Adrenal gland (tissue), 12 donors: ENCODE data around the gene CARS2. TPM values are rescaled to one million over a fixed set of nuclear protein-coding genes. Genes with fewer than 3 reads are reported as not detected.
A peak's percentile ranks its signal among the peaks of the same experiment; 100 is the strongest.

Experiments
- DNase-seq, 7 donors: peaks; one replicate each; pipeline ENCODE4 v3.0.0-alpha.2; 2019 to 2020
- H3K27ac ChIP-seq, 5 donors: fragments of 200-600 bp; sonication (generic) in 4 of 5; 1 replicate in 3 of 5; 2 replicates in 2 of 5; pipeline versions ENCODE4 v1.5.1 to v1.8.0; 2016 to 2020; ENCODE audit warnings: mild to moderate bottlenecking in 1 of 5
- H3K27me3 ChIP-seq: fragments of 200-600 bp; 2 replicates; pipeline ENCODE4 v1.8.0; 2021
- H3K36me3 ChIP-seq, 2 donors: fragments of 200-600 bp; replicated peaks in 1 of 2; 1 replicate in 1 of 2; 2 replicates in 1 of 2; pipeline versions ENCODE4 v1.5.1 to v1.8.0; 2018 to 2022
- H3K4me1 ChIP-seq, 2 donors: fragments of 200-600 bp; replicated peaks in 1 of 2; 1 replicate in 1 of 2; 2 replicates in 1 of 2; pipeline versions ENCODE4 v1.5.1 to v1.8.0; 2018 to 2021
- H3K4me3 ChIP-seq, 4 donors: fragments of 200-600 bp; sonication (generic) in 3 of 4; one replicate each; pipeline ENCODE4 v1.5.1; 2016 to 2018
- H3K9me3 ChIP-seq, 3 donors: fragments of 200-600 bp; sonication (generic) in 1 of 3; replicated peaks in 1 of 3; 1 replicate in 2 of 3; 2 replicates in 1 of 3; pipeline versions ENCODE4 v1.5.1 to v1.8.0; 2016 to 2021
- POLR2A ChIP-seq, 2 donors: fragments of 450-650 bp; IDR thresholded peaks; one replicate each; pipeline ENCODE4 v1.6.1; 2017; ENCODE audit warnings: antibody characterized with exemption in 2 of 2, mild to moderate bottlenecking in 2 of 2, moderate library complexity in 1 of 2
- WGBS, 4 donors: extraction: QIAGEN DNeasy Blood & Tissue Kit in 2 of 4; methylation state at CpG; one replicate each; pipeline versions ENCODE4 v1.1.5 to v1.1.7; 2013 to 2017; 5-methylcytosine and 5-hydroxymethylcytosine counted together
- intact Hi-C, 2 donors: fragments of 100-400 bp; cut with DNase I; formaldehyde crosslinking; loops; one replicate each; pipeline versions ENCODE4 v1.14.1 to v1.15.0; 2022 to 2023
- polyA plus RNA-seq, 3 donors: library from polyadenylated mRNA; stranded (reverse); fragments of 200-250 nt in 2 of 3; fragments of 350-450 nt in 1 of 3; fragmentation: Illumina TruSeq in 1 of 3; extraction: RNeasy Lipid Tissue Mini Kit (QIAGEN cat#74804) in 1 of 3; gene quantifications; one replicate each; pipeline ENCODE4 v1.2.3, GENCODE V29; 2013 to 2014
- total RNA-seq, 9 donors: library from RNA; depleted of rRNA in 4 of 9; stranded (reverse); fragments of >200 nt in 4 of 9; fragments of 120-200 nt in 1 of 9; fragmentation: NEBNext Ultra II Directional in 1 of 9; extraction: Animal tissue kit (Norgen Biotek cat#: 25700) in 1 of 9; gene quantifications; one replicate each; pipeline versions ENCODE4 v1.1.0 to v1.2.4, GENCODE V29; 2013 to 2023
- TF ChIP-seq, protein P1 (sequence below), 6 experiments: fragments of 450-650 bp in 4 of 6; fragments of 200-600 bp in 2 of 6; sonication (generic) in 1 of 6; IDR thresholded peaks; 1 replicate in 5 of 6; 2 replicates in 1 of 6; pipeline versions ENCODE4 v1.5.1 to v1.8.0; 2016 to 2021; ENCODE audit warnings: antibody characterized with exemption in 6 of 6, mild to moderate bottlenecking in 2 of 6, moderate library complexity in 1 of 6
- donor health status: healthy with polysubstance abuse.
- donor health status: Bipolar disorder and iron deficiency.
- donor health status: DM: yes; HTN: yes; CAD: no.
- donor health status: DM: no; HTN: no; CAD: no.
- donor health status: DM: no; HTN: no; CAD: no.
- donor health status: DM: yes; HTN: yes; CAD: no.

Gene CARS2
- total and polyA plus RNA-seq, 12 donors: 38.5 to 254 (median 59.9) TPM

DNA sequence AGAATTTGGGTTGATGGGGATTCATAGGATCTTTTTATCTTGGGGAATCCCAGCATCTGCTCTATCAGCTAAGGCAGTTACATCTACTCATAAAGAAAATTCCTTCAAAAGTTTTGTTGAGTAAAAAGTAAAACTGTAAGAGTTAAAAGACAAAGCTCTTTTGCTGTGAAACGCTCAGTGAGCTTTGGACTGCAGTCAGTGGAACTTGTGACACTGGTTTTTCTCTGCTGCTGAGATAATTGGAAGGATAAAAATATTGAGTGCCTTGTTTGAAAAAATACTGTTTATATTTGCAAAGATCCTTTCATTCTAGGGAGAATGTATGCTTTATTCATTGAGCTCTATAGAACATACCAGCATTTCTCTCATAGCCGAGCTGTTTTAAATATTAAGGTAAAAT is 85.3 kb downstream of the CARS2 start:
- 55 to 69% (median 61%) methylated on average over 2 of the region's 2 CpGs for WGBS, 4 donors
- Histone ChIP-seq H3K9me3 (no peaks in the 10 kb centered on the region), H3K36me3 (peaks cover 0 to 24% of the 10 kb centered on the region in 2 donors), H3K4me3 (no peak overlapping the region), H3K27ac (no peak overlapping the region), H3K27me3 (no peaks in the 10 kb centered on the region), H3K4me1 (peaks cover 28 to 53% of the 10 kb centered on the region in 2 donors)
- intact Hi-C loops: no loop called here
- no peak for TF ChIP-seq POLR2A (IDR thresholded peaks at IDR 0.05)
- TF ChIP-seq, protein P1, sequence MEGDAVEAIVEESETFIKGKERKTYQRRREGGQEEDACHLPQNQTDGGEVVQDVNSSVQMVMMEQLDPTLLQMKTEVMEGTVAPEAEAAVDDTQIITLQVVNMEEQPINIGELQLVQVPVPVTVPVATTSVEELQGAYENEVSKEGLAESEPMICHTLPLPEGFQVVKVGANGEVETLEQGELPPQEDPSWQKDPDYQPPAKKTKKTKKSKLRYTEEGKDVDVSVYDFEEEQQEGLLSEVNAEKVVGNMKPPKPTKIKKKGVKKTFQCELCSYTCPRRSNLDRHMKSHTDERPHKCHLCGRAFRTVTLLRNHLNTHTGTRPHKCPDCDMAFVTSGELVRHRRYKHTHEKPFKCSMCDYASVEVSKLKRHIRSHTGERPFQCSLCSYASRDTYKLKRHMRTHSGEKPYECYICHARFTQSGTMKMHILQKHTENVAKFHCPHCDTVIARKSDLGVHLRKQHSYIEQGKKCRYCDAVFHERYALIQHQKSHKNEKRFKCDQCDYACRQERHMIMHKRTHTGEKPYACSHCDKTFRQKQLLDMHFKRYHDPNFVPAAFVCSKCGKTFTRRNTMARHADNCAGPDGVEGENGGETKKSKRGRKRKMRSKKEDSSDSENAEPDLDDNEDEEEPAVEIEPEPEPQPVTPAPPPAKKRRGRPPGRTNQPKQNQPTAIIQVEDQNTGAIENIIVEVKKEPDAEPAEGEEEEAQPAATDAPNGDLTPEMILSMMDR (IDR thresholded peaks at IDR 0.05): no peak
- DNase-seq: no peak

DNA sequence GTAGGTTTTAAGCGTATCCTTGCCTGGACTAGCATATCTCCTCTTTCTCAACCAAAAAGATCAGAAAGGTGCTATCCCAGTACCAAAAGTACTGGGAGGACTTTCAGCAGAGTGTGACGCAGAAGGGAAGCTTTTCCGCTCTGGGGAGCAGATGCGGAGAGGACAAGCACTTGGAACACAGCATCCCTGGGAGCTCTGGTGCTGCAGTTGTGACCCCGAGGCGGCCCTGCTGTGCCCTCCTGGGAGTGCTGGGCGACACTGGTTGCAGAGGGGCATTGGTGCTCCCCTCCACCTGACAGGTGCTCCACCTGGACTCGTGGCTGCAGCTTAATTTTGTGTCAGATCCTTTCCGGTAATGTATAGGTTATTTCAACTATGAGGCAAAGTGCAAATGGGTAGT is 87.1 kb downstream of the CARS2 start:
- Histone ChIP-seq H3K27me3 (no peaks in the 10 kb centered on the region), H3K27ac (peak overlapping the region in 3 of 5 donors; percentile 96 to 98 (median 98)), H3K4me3 (no peak overlapping the region), H3K4me1 (peaks cover 32 to 57% of the 10 kb centered on the region in 2 donors), H3K36me3 (peaks cover 0 to 11% of the 10 kb centered on the region in 2 donors), H3K9me3 (no peaks in the 10 kb centered on the region)
- 91 to 96% (median 94%) methylated on average over 7 to 9 of the region's 9 CpGs for WGBS, 4 donors
- intact Hi-C loops: no loop called here
- TF ChIP-seq, protein P1 (IDR thresholded peaks at IDR 0.05): no peak
- TF ChIP-seq POLR2A (IDR thresholded peaks at IDR 0.05): no peak
- DNase-seq: no peak

DNA sequence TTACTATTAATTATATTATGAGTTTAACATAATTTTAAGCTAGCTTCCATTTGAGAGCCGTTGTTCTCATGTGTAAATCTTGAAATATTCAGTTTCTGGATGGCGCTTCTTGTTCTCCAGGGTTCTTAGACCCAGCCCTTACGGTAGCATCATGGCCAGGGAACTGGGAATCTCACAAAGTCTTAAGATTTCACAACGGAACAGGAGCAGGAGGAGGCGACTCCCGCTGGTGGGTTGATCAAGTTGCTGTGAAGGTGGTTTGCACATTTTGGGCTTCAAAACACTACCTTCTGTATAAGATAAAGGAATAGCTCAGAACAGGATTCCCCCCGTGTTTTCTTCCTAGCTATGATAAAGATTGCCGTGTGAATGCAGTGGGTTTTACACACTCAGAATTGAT is 87.7 kb downstream of the CARS2 start:
- no peak for DNase-seq
- Histone ChIP-seq H3K36me3 (peaks cover 0 to 7% of the 10 kb centered on the region in 2 donors), H3K9me3 (no peaks in the 10 kb centered on the region), H3K4me1 (peaks cover 32 to 54% of the 10 kb centered on the region in 2 donors), H3K27ac (peak overlapping the region; percentile 85 to 98 (median 96)), H3K4me3 (no peak overlapping the region), H3K27me3 (no peaks in the 10 kb centered on the region)
- intact Hi-C loops: no loop called here
- 69 to 84% (median 73%) methylated on average over 8 of the region's 8 CpGs for WGBS, 4 donors
- TF ChIP-seq, protein P1 (IDR thresholded peaks at IDR 0.05): no peak
- TF ChIP-seq POLR2A (IDR thresholded peaks at IDR 0.05): no peak

- Histone ChIP-seq H3K4me3 (peak overlapping the region in 1 of 4 donors; percentile 67), H3K36me3 (peaks cover 0 to under 1% of the 10 kb centered on the region in 2 donors), H3K4me1 (peaks cover 28 to 47% of the 10 kb centered on the region in 2 donors), H3K27ac (peak overlapping the region; percentile 85 to 98 (median 96)), H3K27me3 (no peaks in the 10 kb centered on the region), H3K9me3 (no peaks in the 10 kb centered on the region)
- WGBS, 4 donors: 22 to 45% (median 32%) methylated on average over 8 of the region's 8 CpGs
- intact Hi-C loops: no loop called here
- peak in 1 of 2 donors; percentile 59 for TF ChIP-seq POLR2A (IDR thresholded peaks at IDR 0.05)
- TF ChIP-seq, protein P1 (IDR thresholded peaks at IDR 0.05): no peak
- peak; percentile 56 to 83 (median 73) for DNase-seq
These were observed 88.4 kb downstream of the CARS2 start for GRCh38 chr13:110617321-110618072.
